HG02678 (cell line): Measurements from ENCODE around the gene RAD51B.

Experiments
- ATAC-seq: cut with Tn5 transposase; IDR thresholded peaks from one replicate; pipeline ENCODE4 v1.9.1; 2021; ENCODE audit warnings: mild to moderate bottlenecking, moderate library complexity; ENCODE audit not compliant: unreplicated experiment

Gene RAD51B

GRCh38 chr14:68312884-68313610 is 493.5 kb downstream of the RAD51B start:
- ATAC-seq = peak; percentile 92

GRCh38 chr14:68314642-68315041 is 495.1 kb downstream of the RAD51B start:
- no peak for ATAC-seq

- no peak for ATAC-seq
These were observed 495.5 kb downstream of the RAD51B start for GRCh38 chr14:68315081-68315480.

- no peak for ATAC-seq
These were observed 496.7 kb downstream of the RAD51B start for GRCh38 chr14:68316078-68316868.

- ATAC-seq = no peak
These were observed 497.7 kb downstream of the RAD51B start for GRCh38 chr14:68317239-68317638.

GRCh38 chr14:68318828-68319227 is 499.2 kb downstream of the RAD51B start:
- ATAC-seq = no peak

GRCh38 chr14:68320495-68320894 is 500.9 kb downstream of the RAD51B start:
- no peak for ATAC-seq

GRCh38 chr14:68322940-68323620 is 503.5 kb downstream of the RAD51B start:
- ATAC-seq = no peak

GRCh38 chr14:68325267-68325807 is 505.8 kb downstream of the RAD51B start:
- ATAC-seq = no peak

GRCh38 chr14:68327231-68327630 is 507.7 kb downstream of the RAD51B start:
- no peak for ATAC-seq

- peak; percentile 80 for ATAC-seq
These were observed 508.9 kb downstream of the RAD51B start for GRCh38 chr14:68328509-68328908.

GRCh38 chr14:68331426-68331825 is 511.8 kb downstream of the RAD51B start:
- no peak for ATAC-seq

GRCh38 chr14:68331991-68332390 is 512.4 kb downstream of the RAD51B start:
- no peak for ATAC-seq

GRCh38 chr14:68333262-68333661 is 513.7 kb downstream of the RAD51B start:
- peak; percentile 48 for ATAC-seq

- ATAC-seq = no peak
These were observed 515.7 kb downstream of the RAD51B start for GRCh38 chr14:68335312-68335711.

GRCh38 chr14:68336165-68336564 is 516.6 kb downstream of the RAD51B start:
- ATAC-seq = no peak

GRCh38 chr14:68337279-68337678 is 517.7 kb downstream of the RAD51B start:
- ATAC-seq = no peak

GRCh38 chr14:68340262-68340661 is 520.7 kb downstream of the RAD51B start:
- no peak for ATAC-seq

- ATAC-seq = peak; percentile 65
These were observed 522.0 kb downstream of the RAD51B start for GRCh38 chr14:68341411-68342212.

- no peak for ATAC-seq
These were observed 522.7 kb downstream of the RAD51B start for GRCh38 chr14:68342216-68342763.
